ENCODE results near the gene MGAT5B.

Gene MGAT5B

GRCh38 chr17:76983075-76983775 lies 115.0 kb downstream of the MGAT5B start:
- peaks cover 6% of the 10 kb centered on the region for H3K4me1 Mint-ChIP-seq
- peaks cover 29% of the 10 kb centered on the region for H3K27me3 Mint-ChIP-seq (ENCODE audit: low read depth)
- no peaks in the 10 kb centered on the region for H3K36me3 Mint-ChIP-seq (ENCODE audit: low read depth)
- no peak for TF ChIP-seq CTCF (IDR thresholded peaks at IDR 0.05; ENCODE audit: unreplicated experiment in 3 of 3)
- peak overlapping the region in 1 of 3 experiments; percentile 43 for H3K27ac Mint-ChIP-seq
- peaks cover 7% of the 10 kb centered on the region for H3K9me3 Mint-ChIP-seq
- no peak overlapping the region for H3K4me3 Mint-ChIP-seq

GRCh38 chr17:76986365-76986764 lies 118.2 kb downstream of the MGAT5B start:
- Mint-ChIP-seq H3K4me1 (peaks cover 6% of the 10 kb centered on the region), H3K9me3 (no peaks in the 10 kb centered on the region), H3K27me3 (ENCODE audit: low read depth) (peaks cover 22% of the 10 kb centered on the region), H3K4me3 (no peak overlapping the region), H3K36me3 (ENCODE audit: low read depth) (no peaks in the 10 kb centered on the region), H3K27ac (peak overlapping the region in 2 of 3 experiments; percentile 44 to 64)
- no peak for TF ChIP-seq CTCF (IDR thresholded peaks at IDR 0.05; ENCODE audit: unreplicated experiment in 3 of 3)

- no peak overlapping the region for H3K27ac Mint-ChIP-seq
- no peak for TF ChIP-seq CTCF (IDR thresholded peaks at IDR 0.05; ENCODE audit: unreplicated experiment in 3 of 3)
- no peak overlapping the region for H3K4me3 Mint-ChIP-seq
- no peaks in the 10 kb centered on the region for H3K9me3 Mint-ChIP-seq
- H3K4me1 Mint-ChIP-seq = peaks cover 6% of the 10 kb centered on the region
- H3K27me3 Mint-ChIP-seq (ENCODE audit: low read depth) = peaks cover 14% of the 10 kb centered on the region
- H3K36me3 Mint-ChIP-seq (ENCODE audit: low read depth) = no peaks in the 10 kb centered on the region
These were observed 119.4 kb downstream of the MGAT5B start for GRCh38 chr17:76987486-76988093.

- peaks cover 6% of the 10 kb centered on the region for H3K4me1 Mint-ChIP-seq
- H3K4me3 Mint-ChIP-seq = no peak overlapping the region
- H3K9me3 Mint-ChIP-seq = no peaks in the 10 kb centered on the region
- H3K27ac Mint-ChIP-seq = no peak overlapping the region
- no peak for TF ChIP-seq CTCF (IDR thresholded peaks at IDR 0.05; ENCODE audit: unreplicated experiment in 3 of 3)
- H3K27me3 Mint-ChIP-seq (ENCODE audit: low read depth) = peaks cover 14% of the 10 kb centered on the region
- H3K36me3 Mint-ChIP-seq (ENCODE audit: low read depth) = no peaks in the 10 kb centered on the region
These were observed 120.6 kb downstream of the MGAT5B start for GRCh38 chr17:76988796-76989195.

- H3K27me3 Mint-ChIP-seq (ENCODE audit: low read depth) = peaks cover 21% of the 10 kb centered on the region
- TF ChIP-seq CTCF (IDR thresholded peaks at IDR 0.05; ENCODE audit: unreplicated experiment in 3 of 3) = no peak
- H3K4me1 Mint-ChIP-seq = peaks cover 6% of the 10 kb centered on the region
- H3K4me3 Mint-ChIP-seq = no peak overlapping the region
- H3K36me3 Mint-ChIP-seq (ENCODE audit: low read depth) = no peaks in the 10 kb centered on the region
- no peak overlapping the region for H3K27ac Mint-ChIP-seq
- no peaks in the 10 kb centered on the region for H3K9me3 Mint-ChIP-seq
These were observed 121.3 kb downstream of the MGAT5B start for GRCh38 chr17:76989519-76989918.

GRCh38 chr17:76992891-76993290 lies 124.7 kb downstream of the MGAT5B start:
- Mint-ChIP-seq H3K36me3 (ENCODE audit: low read depth) (no peaks in the 10 kb centered on the region), H3K9me3 (no peaks in the 10 kb centered on the region), H3K4me3 (no peak overlapping the region), H3K27ac (no peak overlapping the region), H3K4me1 (no peaks in the 10 kb centered on the region), H3K27me3 (ENCODE audit: low read depth) (peaks cover 27% of the 10 kb centered on the region)
- TF ChIP-seq CTCF (IDR thresholded peaks at IDR 0.05; ENCODE audit: unreplicated experiment in 3 of 3) = no peak

Data from nephron (organoid).